Suprapubic skin (tissue), 4 donors: ENCODE measurements around the gene SKI.

ENCODE experiments used
- CTCF ChIP-seq, 2 donors: fragments of 200-600 bp in 1 of 2; fragments of 450-650 bp in 1 of 2; sonication (generic) in 1 of 2; IDR thresholded peaks; one replicate each; pipeline ENCODE4 v1.5.1; 2016 to 2019; ENCODE audit warnings: antibody characterized with exemption in 2 of 2, mild to moderate bottlenecking in 1 of 2, moderate library complexity in 1 of 2
- EP300 ChIP-seq: sonication (generic); formaldehyde crosslinking; IDR thresholded peaks from one replicate; pipeline ENCODE4 v1.6.1; 2017; ENCODE audit warnings: antibody characterized with exemption
- POLR2A ChIP-seq, 2 donors: fragments of 450-650 bp; IDR thresholded peaks; one replicate each; pipeline ENCODE4 v1.6.1; 2017; ENCODE audit warnings: antibody characterized with exemption in 2 of 2, mild to moderate bottlenecking in 2 of 2, moderate library complexity in 2 of 2
- POLR2AphosphoS5 ChIP-seq, 3 donors: sonication (generic); formaldehyde crosslinking; IDR thresholded peaks; one replicate each; pipeline ENCODE4 v1.6.1; 2017; ENCODE audit warnings: antibody characterized with exemption in 3 of 3

GRCh38 chr1:2237773-2238172, 9.7 kb downstream of the SKI start:
- TF ChIP-seq POLR2A (IDR thresholded peaks at IDR 0.05) (no peak), CTCF (IDR thresholded peaks at IDR 0.05) (no peak), EP300 (no peak), POLR2AphosphoS5 (IDR thresholded peaks at IDR 0.05) (no peak)
